HepG2 (cell line): ENCODE measurements around the gene TADA2B.

Experiments used
- CREB1 ChIP-seq, 2 experiments: fragments of 450-650 bp in 1 of 2; IDR thresholded peaks; 2 replicates each; pipeline ENCODE4 v1.6.1; 2016 to 2017; ENCODE audit warnings: control low read depth in 1 of 2, mild to moderate bottlenecking in 1 of 2, missing compliant biosample characterization in 1 of 2, missing genetic modification characterization in 1 of 2
- STAT5B ChIP-seq: sonication (generic); formaldehyde crosslinking; IDR thresholded peaks from 2 replicates; pipeline ENCODE4 v1.4.0; 2020; ENCODE audit warnings: missing genetic modification reagents
- ZNF766 ChIP-seq: sonication (generic); formaldehyde crosslinking; IDR thresholded peaks from 2 replicates; pipeline ENCODE4 v1.5.0; 2020; ENCODE audit warnings: missing genetic modification reagents, borderline replicate concordance
- TF ChIP-seq, protein P1 (sequence below): sonication (generic); formaldehyde crosslinking; IDR thresholded peaks from 2 replicates; pipeline ENCODE4 v1.5.0; 2020; ENCODE audit warnings: mild to moderate bottlenecking, missing genetic modification reagents, moderate library complexity
- TF ChIP-seq, protein P2 (sequence below): sonication (generic); formaldehyde crosslinking; IDR thresholded peaks from 2 replicates; pipeline ENCODE4 v1.5.1; 2020; ENCODE audit warnings: missing genetic modification reagents, mild to moderate bottlenecking, borderline replicate concordance

DNA sequence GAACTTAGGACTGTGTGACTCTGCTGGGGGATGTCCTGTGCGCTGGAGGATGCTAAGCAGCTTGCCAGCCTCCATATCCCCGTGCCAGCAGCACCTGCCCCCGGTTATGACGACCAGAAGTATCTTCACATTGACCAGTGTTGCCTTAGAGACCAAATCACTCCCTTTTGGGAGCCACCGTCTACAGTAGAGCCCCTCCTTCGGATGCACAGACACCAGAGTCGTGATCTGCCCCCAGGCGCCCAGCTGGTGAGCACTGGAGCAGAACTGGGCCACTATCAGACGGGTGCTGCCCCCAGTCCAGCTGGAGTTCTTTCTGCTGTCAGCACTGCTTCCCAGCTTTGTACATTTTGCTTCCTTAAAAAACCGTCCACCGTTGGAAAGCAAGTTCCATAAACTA is 30.0 kb upstream of the TADA2B start:
- TF ChIP-seq STAT5B (CRISPR knock-in tag) (no peak), CREB1 (IDR thresholded peaks at IDR 0.05) (no peak), CREB1 (CRISPR knock-in tag; IDR thresholded peaks at IDR 0.05) (no peak), ZNF766 (no peak)
- TF ChIP-seq, protein P1, sequence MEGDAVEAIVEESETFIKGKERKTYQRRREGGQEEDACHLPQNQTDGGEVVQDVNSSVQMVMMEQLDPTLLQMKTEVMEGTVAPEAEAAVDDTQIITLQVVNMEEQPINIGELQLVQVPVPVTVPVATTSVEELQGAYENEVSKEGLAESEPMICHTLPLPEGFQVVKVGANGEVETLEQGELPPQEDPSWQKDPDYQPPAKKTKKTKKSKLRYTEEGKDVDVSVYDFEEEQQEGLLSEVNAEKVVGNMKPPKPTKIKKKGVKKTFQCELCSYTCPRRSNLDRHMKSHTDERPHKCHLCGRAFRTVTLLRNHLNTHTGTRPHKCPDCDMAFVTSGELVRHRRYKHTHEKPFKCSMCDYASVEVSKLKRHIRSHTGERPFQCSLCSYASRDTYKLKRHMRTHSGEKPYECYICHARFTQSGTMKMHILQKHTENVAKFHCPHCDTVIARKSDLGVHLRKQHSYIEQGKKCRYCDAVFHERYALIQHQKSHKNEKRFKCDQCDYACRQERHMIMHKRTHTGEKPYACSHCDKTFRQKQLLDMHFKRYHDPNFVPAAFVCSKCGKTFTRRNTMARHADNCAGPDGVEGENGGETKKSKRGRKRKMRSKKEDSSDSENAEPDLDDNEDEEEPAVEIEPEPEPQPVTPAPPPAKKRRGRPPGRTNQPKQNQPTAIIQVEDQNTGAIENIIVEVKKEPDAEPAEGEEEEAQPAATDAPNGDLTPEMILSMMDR (CRISPR knock-in tag): no peak
- TF ChIP-seq, protein P2, sequence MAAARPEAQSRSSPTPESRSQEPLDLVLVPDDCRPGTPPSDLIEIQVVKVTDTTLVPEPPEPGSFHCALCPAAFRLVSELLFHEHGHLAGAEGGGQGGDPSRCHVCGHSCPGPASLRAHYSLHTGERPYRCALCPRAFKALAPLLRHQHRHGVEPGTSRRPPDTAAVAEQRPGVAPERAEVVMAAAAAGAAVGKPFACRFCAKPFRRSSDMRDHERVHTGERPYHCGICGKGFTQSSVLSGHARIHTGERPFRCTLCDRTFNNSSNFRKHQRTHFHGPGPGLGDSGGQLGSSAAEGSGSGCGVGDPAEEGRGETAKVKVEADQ: no peak
